ENCODE measurements around the gene DHRS7B.
"Not testable (repeated sequence)": the region's sequence is repeated elsewhere in the genome, so short reads cannot be mapped to it uniquely, and the experiment has no call there.

The DHRS7B gene

DNA sequence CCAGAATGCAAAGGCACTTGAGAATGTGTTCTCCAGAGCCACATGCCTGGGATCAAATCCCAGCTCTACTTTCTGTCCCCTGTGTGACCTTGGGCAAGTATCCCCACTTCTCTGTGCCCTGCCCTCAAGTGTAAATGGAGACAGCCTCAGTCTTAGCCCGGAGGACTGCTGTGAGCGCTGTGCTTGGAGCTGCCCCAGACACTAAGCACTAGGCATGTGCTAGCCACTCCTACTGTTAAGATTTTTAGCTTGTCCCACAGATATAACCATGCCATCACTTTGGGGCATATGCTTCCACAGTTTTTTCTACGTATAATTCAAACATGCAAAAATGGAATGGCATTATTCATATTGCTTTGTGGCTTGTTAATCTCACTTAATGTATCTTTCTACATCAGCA is 57.8 kb downstream of the DHRS7B start:
- no peak for DNase-seq

DNA sequence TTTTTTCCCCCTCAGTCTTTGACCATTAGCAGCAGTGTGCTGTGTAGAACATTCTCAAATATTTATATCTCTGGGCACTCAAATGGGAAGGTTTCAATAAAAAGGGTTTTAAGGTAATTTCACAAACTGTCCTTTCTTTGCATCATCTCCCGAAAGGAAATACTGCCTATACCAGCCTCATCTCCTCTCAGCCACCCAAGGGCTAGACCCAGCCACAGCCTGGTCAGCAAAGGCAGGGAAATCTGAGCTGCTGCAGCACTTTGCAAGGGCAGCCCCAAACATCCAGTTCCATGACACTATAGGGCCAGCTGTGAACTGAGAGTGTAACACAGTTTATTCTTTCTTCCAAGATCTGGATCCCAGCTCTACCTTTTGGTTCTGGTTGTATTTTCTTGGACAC is 58.3 kb downstream of the DHRS7B start:
- no peak for DNase-seq

DNA sequence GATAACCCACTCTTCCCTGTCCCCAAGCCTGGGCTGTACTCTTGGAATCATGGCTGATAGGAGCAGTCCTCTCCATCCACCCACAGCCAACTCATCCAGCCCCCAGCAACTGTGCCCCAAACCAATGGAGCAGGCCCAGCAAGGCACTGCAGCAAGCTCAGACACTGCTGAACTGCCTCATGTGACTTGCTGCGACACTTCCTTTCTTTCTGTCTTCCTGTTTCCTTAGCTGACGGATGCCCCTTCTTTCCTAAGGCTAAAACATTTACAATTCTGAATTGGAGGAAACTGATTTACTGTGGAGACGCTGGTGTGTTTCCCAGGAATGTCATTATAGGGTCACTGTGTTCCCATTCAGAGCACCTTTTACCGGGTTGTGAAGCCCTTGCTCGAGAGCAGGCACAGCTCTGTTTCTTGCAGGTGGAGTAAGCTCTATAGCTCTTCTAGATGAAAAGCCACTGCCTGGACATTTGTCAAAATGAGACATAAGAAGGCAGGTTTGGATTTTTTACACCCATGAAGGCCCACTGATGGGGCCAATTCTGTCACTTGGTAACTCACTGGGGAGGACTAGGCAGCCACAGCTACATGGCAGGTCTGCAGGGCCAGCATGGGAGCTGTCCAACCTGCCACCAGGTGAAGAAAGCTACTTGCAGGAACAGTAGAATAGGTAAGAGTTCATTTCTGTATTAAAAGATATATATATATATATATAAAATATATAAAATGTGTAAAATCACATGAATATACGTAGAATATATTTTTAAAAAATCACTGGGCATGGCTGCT is 59.8 kb downstream of the DHRS7B start:
- DNase-seq, result no peak

DNA sequence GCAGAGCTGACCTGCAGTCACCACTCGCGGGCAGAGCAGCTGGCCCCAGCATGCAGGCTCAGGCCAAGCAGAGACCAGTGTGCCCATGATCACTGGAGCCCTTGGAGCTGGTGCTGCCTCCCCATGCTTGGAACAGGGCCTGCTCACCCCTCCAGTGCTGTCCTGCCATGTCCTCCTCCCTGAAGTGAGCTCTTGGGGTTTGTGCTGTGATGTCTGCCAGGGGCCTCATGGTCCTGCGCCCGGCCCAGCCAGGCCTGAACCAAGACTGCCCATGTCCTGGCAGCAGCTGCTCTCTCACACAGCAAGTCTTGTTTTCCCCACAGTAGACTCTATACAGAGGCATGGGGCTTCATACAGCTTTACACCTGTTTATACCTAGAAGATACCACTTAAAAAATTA is 62.6 kb downstream of the DHRS7B start:
- DNase-seq, result no peak

DNA sequence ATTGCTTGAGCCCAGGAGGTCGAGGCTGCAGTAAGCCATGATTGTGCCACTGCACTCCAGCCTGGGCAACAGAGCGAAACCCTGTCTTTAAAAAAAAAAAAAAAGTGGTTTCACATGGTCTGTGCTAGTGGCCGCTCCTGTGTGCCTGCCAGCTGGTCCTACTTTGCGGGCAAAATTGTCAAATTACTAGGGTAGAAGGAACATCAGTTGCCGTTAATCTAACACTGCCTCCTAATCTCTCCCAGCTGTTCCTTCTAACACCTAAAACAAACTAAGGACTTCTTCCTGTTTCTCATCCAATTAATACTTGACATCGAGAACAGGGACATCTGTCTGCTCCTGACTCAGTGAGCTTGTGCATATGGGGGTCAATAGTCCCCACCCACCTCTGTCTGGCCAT is 63.3 kb downstream of the DHRS7B start:
- DNase-seq, result no peak

DNA sequence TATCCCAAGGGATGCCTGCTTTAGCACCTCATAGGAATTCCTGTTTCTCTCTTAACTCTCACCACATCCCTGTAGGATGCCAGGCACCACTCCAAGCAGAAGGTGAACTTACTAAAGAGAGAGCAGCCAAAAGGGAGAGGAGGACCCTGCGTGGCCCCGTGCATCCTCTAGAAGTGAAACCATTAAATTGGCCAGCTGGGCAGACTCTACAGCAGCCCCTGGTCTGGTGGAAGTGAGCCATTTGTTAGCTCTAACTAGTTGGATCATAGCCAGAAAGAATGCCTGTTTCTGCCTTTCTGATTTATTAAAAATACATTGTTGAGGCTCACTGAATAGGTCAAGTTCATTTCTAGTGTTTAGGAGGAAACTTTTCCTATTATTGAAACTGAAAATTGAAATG is 64.9 kb downstream of the DHRS7B start:
- no peak for DNase-seq

DNA sequence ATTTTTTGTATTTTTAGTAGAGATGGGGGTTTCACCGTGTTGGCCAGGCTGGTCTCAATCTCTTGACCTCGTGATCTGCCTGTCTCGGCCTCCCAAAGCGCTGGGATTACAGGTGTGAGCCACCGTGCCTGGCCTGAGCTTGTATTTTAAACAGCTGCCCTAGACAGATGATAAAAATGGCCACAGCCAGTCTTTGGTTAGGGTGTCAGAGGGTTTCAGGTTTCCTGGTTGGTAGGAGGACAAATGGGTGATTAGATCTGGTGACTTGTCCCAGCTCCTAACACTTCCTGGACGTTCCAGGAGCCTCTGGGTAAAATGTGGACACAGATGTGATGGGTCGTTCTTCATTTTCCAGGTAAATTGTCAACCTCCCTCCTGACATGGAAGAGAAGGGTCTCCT is 65.7 kb downstream of the DHRS7B start:
- DNase-seq, result not testable (repeated sequence)

DNA sequence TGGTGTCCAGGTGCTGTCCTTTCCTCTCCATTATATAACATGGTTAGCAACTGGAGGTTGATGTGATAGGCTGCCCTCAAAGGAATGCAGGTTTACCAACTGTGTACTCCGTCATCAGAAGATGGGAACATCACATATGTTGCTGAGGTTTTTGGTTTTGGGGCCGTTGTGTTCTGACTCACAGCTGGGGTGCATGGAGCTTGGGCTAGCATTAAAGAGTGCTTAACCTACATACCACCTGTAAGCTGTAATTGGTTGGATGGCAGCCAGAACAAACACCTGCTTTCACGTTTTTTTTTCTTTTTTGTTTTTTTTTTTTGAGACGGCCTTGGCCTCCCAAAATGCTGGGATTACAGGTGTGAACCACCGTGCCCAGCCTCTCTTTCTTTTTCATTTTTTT is 66.3 kb downstream of the DHRS7B start:
- DNase-seq, result no peak

DNA sequence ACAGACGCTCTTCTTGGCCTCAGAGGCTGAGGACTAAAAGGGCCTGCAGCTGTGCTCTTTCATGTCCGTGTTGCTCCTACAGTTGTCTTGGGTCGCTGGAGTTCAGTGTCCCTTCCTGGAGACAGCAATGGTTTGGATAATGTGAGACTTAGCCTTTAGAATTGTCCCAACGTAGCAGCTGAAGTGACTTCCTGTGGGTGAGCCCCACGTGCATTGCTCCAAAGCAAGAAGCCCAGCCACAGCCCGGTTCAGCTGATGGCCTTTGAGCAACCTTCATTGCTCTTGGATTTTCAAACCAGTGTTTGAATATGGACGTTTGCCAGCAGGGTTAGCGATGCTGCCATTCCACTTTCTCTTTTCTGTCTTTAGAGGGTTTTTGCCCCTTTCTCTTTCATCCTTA is 67.5 kb downstream of the DHRS7B start:
- no peak for DNase-seq

DNA sequence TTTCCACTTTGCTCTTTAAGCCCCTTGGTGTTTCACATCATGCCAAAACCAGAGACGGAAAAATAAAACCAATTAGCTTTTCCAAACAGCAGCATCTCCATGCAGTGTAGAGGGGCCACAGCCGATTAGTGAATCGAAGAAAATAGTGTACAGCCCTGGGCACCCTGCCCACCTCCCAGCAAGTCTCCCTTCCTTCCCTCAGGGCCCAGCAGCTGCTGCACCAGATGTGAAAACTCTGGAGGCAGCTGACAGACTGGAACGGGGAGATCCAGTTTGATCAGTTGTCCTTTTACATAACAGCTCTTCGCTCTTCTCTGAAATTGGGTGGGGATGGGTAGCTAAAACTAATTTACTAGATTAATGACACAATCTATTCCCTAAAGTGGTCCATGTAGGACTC is 67.9 kb downstream of the DHRS7B start:
- DNase-seq, result no peak

DNA sequence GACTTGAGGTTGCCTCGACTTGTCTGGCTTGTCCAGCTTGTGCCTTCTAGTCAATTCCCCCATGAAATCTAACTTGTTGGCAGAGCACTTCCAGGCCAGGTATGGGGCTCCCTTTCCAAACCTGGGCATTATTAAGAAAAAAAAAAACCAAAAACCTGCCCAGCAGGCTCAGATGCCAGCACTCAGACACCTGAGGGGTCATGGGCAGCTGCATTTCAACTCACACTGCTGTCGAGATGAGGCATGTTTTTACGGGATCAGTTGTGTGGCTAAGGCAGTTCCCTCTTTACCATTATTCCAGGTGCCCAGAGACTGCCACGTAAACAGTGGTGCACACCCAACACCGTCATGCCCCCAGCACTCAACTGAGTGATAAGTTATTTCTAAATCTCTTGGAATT is 69.4 kb downstream of the DHRS7B start:
- DNase-seq, result no peak

DNA sequence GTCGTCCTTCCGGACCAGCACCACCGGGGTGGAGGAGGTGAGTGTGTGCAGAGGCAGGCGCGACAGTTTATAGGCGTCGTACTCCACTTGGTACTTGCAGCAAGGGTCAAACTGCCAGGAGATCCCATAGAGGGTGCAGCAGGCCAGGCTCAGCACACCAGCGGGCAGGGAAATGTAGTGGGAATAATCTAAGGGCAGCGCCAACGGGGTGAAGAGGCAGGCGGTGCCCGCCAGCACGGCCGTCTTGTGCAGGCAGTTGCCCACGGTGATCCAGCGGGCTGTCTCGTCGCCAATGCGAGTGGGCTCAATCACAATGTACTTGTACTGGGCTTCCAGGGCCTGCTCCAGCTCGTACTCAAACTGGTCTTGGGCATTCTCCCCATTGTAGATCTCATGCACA is 71.6 kb downstream of the DHRS7B start:
- DNase-seq, result no peak

DNA sequence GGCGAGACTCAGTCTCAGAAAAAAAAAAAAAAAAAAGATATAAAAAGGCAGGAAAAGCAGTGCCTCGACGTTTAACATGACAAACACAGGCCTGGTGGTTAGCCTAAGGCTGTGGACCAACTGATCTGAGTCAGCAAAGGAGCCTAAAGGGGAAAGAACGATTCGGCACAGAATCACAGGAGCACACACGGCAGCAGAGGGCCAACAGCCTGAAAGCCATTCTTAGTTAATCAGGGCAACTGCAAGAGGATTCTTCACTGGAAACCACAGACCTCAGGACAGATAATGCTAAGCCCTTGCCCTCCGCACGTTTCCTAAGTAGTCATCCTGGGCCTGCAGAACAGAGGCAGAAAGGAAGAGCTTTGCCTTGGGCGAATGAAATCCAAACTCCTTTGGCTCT is 72.5 kb downstream of the DHRS7B start:
- no peak for DNase-seq

DNA sequence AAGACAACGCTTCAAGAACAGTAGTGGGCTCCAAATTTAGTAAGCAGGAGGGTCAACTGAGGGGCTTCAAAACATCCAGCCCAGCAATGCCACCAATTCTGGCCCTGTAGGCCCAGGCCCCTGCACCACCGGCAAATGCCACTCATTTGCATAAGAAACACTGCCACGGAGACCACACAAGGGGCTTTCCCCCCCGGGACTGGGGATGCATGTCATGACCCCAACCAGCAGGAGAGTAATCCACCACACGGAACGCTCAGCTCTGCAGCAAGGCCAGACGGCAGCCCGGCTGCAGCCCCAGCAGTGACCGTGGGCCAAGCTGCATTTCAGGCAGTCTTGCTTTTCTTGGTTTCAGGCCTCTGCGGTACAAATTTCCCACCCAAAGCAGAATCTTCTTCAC is 73.1 kb downstream of the DHRS7B start:
- DNase-seq, result no peak

DNA sequence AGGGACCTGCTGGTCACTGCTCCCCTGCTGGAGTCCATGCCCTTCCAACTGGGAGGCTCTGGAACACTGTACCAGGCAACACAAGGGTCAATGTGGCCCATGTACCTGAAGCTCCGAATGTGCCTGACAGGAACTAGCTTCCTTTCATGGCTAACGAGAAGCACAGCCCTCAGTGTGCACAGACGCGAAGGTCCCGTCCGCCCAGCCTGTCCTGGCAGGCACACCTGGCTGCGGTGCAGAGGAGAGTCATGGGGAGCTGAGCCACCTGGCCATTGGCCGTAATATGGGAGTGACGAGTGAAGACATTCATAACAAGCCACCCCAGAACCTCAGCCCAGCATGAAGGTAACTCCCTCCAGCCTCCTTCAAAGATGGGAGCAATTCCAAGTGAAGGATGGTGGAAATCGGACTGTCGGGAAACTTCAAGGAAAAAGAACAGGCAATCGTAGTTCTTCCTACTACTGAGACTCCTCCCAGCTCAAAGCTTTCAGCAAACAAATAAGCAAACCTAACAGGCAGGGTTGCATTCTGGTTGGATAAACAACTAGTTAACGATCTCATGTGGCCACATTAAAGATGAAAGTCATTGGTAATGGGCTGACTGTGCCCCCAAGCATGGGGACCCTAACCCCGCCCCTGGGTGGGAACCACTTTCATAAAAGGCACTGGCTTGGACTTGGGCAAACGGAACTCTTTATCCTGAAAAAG is 74.0 kb downstream of the DHRS7B start:
- DNase-seq, result no peak

DNA sequence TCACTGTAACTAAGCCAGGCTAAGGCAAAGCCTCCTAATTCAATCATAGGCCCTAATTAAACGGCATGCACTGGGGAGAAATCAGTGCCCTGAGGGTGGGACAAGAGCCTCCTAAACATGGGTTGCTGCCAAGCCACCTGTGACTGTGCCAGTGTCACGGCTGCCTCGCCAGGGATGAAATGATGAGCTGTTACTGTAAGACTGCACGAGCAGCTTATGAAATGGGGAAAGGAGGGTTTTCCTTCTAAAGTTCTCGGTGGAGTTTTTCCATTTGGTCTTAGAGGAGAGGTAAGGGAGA is 74.5 kb downstream of the DHRS7B start:
- DNase-seq, result peak; percentile 23

DNA sequence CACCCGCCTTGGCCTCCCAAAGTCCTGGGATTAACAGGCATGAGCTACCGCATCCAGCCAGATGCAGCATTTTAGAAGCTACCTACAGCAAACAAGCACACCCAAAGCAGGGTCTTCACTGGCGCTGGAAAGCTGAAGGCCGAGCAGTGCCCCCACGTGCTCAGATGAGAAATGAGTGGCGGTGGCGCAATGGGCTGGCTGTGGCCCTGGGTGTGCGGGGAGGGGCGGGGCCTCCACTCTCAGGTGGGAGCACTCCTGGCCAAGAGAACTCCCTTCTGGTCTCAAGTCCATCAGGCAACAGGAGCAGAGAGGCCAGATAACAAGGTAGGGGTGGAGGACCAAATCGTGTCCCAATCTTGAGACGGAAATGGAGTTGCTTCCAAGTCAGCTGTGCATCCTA is 75.1 kb downstream of the DHRS7B start:
- no peak for DNase-seq

DNA sequence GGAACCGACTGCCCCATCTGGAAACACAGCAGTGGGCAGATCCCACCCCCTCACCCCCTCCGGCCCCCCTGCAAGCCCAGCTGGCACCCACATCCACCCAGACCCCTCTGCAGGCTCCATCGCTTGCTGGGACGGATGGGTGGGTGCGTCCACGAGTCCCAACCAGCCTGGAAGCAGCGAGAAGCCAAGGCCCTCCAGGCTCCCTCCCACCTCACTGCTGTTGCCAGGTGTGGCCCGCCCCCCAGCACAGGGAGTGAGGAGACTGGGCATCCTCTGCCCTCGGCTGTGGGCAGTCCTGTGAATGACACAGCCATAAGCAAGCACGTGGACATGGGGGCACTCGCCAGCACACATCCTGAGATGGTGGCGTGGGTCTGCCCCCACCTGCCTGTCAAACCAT is 75.7 kb downstream of the DHRS7B start:
- no peak for DNase-seq

DNA sequence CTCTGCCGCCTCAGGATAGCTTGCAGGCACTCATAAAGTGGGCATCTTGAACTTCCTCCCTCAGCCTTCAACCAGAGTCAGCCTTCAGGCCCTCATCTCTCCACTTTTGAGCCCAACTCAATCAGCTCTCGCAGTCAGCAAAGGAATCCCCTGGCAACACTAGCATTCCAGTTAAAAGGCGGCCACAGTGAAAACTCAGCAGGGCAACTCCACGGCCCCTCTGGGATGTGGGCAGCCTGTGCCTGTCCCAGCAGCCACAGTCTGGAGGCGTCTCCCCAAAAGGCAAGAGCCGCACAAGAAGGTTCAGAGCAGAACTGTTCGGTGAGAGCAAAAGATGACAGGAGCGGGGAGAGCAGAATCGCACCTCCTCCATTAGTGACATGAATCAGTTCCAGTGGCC is 78.2 kb downstream of the DHRS7B start:
- DNase-seq, result no peak

DNA sequence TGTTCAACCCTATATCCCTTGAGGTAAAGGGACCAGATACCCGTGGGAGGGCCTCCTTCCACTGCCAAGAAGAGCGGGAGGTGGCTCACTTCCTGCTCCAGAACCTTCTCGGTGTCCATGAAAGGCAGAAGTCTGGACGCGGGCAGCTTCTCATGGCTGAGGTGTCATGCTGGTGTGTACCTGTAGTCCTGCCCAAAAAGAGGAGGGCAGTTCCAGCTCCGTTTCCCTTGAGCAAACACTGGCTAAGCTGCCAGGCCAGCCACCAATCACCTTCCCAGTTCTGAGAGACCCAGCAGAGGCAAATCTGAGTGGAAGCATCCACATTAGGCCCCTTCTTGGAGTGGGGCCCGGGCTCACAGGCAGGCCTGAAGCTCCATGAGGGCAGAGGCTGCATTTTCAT is 81.6 kb downstream of the DHRS7B start:
- no peak for DNase-seq

DNA sequence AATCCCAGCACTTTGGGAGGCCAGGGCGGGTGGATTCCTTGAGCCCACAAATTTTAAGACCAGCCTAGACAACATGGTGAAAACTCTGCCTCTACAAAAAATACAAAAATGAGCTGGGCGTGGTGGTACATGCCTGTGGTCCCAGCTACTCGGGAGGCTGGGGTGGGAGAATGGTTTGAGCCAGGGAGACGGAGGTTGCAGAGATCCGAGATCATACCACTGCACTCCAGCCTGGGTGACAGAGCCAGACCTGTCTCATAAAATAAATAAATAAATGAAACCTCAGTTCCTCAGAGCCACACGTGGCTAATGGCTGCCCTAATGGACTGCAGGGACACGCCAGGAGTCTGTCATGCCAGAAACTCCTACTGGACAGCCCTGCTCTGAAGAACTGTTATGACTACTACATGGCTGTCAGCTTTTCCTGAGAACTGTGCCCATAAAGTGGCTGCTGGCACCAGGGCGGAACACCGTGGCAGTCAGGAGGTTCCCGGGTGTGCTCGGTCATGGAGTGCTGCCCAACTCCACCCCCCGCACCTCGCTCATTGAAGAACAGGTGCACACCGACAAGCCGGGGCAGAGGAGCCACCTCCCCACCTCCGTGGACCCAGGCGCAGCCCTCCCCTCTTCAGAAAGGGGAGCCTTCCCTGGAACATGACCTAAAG is 82.9 kb downstream of the DHRS7B start:
- no peak for DNase-seq

DNA sequence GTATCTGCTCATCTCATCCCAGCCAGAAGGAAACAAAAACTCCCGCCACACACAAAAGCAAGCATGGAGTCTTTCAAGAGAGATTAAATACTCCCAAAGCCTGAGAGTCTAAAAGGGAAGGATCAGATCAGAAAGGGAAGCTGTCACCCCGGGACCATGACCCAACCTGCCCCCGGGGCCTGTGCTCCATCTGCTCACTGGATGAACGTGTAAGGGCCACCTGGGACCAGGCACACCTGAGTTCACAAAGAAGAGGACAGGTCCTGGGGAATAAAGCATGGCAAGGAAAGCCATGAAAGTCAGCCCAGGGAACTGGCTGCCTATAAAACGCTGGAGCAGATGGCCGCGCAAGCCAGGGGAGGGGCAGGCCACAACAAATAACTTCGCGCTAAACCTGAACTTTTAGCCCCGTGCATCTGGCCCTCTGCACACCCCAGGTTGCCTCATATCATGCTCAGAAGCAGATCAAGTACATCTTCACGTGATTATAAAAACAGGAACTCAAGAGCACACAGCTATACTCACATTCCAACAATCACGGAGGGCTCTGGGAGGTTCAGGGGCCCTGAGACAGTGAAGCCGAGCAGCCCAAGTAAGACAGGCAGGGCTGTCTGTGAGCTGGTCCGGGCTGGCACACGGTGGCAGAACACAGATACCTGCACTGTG is 83.8 kb downstream of the DHRS7B start:
- DNase-seq, result no peak

DNA sequence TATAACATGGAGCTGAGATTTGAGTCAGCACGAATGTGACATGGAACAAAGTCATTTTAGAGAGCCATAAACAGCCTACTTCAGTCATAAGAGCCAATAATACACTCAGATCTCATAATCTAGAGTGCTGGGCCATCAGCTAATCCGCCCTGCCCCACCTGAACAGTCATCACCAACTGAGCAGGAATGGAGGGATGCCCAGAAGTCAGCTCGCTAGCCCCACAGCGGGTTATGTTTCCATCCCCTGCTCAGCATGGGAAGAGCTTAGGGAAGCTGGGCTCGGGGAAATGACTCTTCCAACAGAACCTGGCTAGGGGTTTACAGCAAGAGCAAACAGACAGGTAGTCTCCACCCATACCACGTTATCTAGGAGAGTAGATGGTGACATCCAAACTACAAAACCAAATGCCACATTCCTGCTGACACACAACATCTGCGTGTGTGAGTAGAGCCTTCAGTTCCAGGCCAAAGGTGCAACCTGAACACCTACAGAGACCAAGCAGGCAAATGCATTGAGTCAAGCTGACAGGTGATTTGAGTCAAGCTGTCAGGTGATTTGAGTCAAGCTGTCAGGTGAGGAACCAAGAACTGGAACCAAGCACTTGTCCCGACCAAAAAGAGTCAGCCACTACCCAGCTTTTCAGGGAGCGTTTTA is 85.2 kb downstream of the DHRS7B start:
- no peak for DNase-seq
